HCT116 (cell line): Measurements from ENCODE around the gene SYF2. TPM values are rescaled to one million over a fixed set of nuclear protein-coding genes. Genes with fewer than 3 reads are reported as not detected.

Source experiments
- ATAC-seq: fragments of 200-7000 bp; cut with Tn5 transposase; 2 replicates; pipeline ENCODE4 v1.9.1; 2020; ENCODE audit warnings: mild to moderate bottlenecking, moderate library complexity
- BruUV-seq: library from RNA; stranded (reverse); fragments of 400-500 nt; replicated peaks from 2 replicates; lab custom pipeline; 2021; lab: Mats Ljungman, UMichigan
- CTCF ChIA-PET: fragments of 300-600 bp; sonication (Branson Sonifier 250); formaldehyde crosslinking; loops from one replicate; lab custom pipeline; 2021; ENCODE audit warnings: antibody characterized with exemption; lab: Charles Lee
- POLR2A ChIA-PET: fragments of 300-600, 350-600 bp; sonication (Branson Sonifier 250); formaldehyde crosslinking; loops from one replicate; lab custom pipeline; 2021; ENCODE audit warnings: antibody characterized with exemption; lab: Charles Lee
- RAD21 ChIA-PET, 2 experiments: fragments of 300-600 bp; sonication (Branson Sonifier 250); formaldehyde crosslinking; loops; one replicate each; lab custom pipeline; 2023; ENCODE audit warnings: low total read pairs in 2 of 2; ENCODE audit not compliant: uncharacterized antibody in 2 of 2, unreplicated experiment in 2 of 2, low non-redundant PET in 1 of 2; lab: Charles Lee
- DNase-seq: peaks from one replicate; pipeline ENCODE4 v3.0.0-alpha.2; 2010; ENCODE audit warnings: low read depth, low spot score
- H2AFZ ChIP-seq: fragments of 200-600 bp; shearing (Covaris generic), sonication (generic); 2 replicates; pipeline ENCODE4 v1.6.1; 2017; ENCODE audit warnings: low read depth, mixed run types, mixed read lengths, antibody characterized with exemption, low read length; ENCODE audit not compliant: poor library complexity, severe bottlenecking
- H3K27ac ChIP-seq: 2 replicates; pipeline ENCODE4 v1.5.1; 2012; ENCODE audit warnings: low read depth, low read length
- H3K27me3 ChIP-seq: fragments of 200-600 bp; sonication (generic); 2 replicates; pipeline ENCODE4 v1.6.1; 2016; ENCODE audit warnings: mixed run types, low read length, mixed read lengths; ENCODE audit not compliant: insufficient read depth
- H3K36me3 ChIP-seq, 2 experiments: fragments of 200-500 bp in 1 of 2; fragments of 200-600 bp in 1 of 2; sonication (Bioruptor generic) in 1 of 2; sonication (generic) in 1 of 2; 2 replicates each; pipeline versions ENCODE4 v1.5.1 to v1.6.1; 2014 to 2016; ENCODE audit warnings: low read length in 2 of 2, inconsistent platforms in 1 of 2, mixed read lengths in 1 of 2, mixed run types in 1 of 2; ENCODE audit not compliant: insufficient read depth in 2 of 2, control insufficient read depth in 1 of 2
- H3K4me1 ChIP-seq, 2 experiments: fragments of 200-600 bp in 1 of 2; sonication (generic) in 1 of 2; 2 replicates each; pipeline versions ENCODE4 v1.5.1 to v1.6.1; 2012 to 2017; ENCODE audit warnings: low read length in 2 of 2, inconsistent platforms in 1 of 2, mild to moderate bottlenecking in 1 of 2, mixed read lengths in 1 of 2, mixed run types in 1 of 2, moderate library complexity in 1 of 2; ENCODE audit not compliant: insufficient read depth in 2 of 2, control insufficient read depth in 1 of 2
- H3K4me2 ChIP-seq: fragments of 200-600 bp; sonication (generic); 2 replicates; pipeline ENCODE4 v1.6.1; 2017; ENCODE audit warnings: mixed run types, low read length, mixed read lengths
- H3K4me3 ChIP-seq, 2 experiments: fragments of 200-600 bp in 1 of 2; sonication (generic) in 1 of 2; replicated peaks in 1 of 2; 2 replicates each; pipeline ENCODE4 v1.5.1; 2011 to 2016; ENCODE audit warnings: low read length in 2 of 2, control low read depth in 1 of 2, low read depth in 1 of 2, mild to moderate bottlenecking in 1 of 2, mixed read lengths in 1 of 2, mixed run types in 1 of 2
- H3K79me2 ChIP-seq: fragments of 200-600 bp; sonication (generic); 2 replicates; pipeline ENCODE4 v1.6.1; 2017; ENCODE audit warnings: mild to moderate bottlenecking, mixed run types, low read length, moderate library complexity, mixed read lengths; ENCODE audit not compliant: insufficient read depth
- H3K9ac ChIP-seq: fragments of 200-600 bp; sonication (generic); 2 replicates; pipeline ENCODE4 v1.6.1; 2016; ENCODE audit warnings: low read length, mixed read lengths
- H3K9me2 ChIP-seq: fragments of 200-600 bp; sonication (generic), shearing (Covaris generic); 2 replicates; pipeline ENCODE4 v1.6.1; 2017; ENCODE audit warnings: mixed run types, mild to moderate bottlenecking, moderate library complexity; ENCODE audit not compliant: insufficient read depth
- H3K9me3 ChIP-seq, 2 experiments: fragments of 200-500 bp in 1 of 2; fragments of 200-600 bp in 1 of 2; sonication (Bioruptor generic) in 1 of 2; sonication (generic) in 1 of 2; 2 replicates each; pipeline ENCODE4 v1.6.1; 2014 to 2017; ENCODE audit warnings: low read length in 2 of 2, mixed read lengths in 2 of 2, inconsistent platforms in 1 of 2, low read depth in 1 of 2, mild to moderate bottlenecking in 1 of 2, mixed run types in 1 of 2, moderate library complexity in 1 of 2; ENCODE audit not compliant: control insufficient read depth in 1 of 2, insufficient read depth in 1 of 2
- H4K20me1 ChIP-seq: fragments of 200-600 bp; sonication (generic), shearing (Covaris generic); 2 replicates; pipeline ENCODE4 v1.6.1; 2017; ENCODE audit warnings: mixed run types, mild to moderate bottlenecking, moderate library complexity; ENCODE audit not compliant: insufficient read depth
- CBX3 ChIP-seq: IDR thresholded peaks from 2 replicates; pipeline ENCODE4 v1.6.1; 2012; ENCODE audit warnings: low read depth
- EGR1 ChIP-seq: IDR thresholded peaks from 2 replicates; pipeline ENCODE4 v1.6.1; 2012; ENCODE audit warnings: low read depth
- ELF1 ChIP-seq: IDR thresholded peaks from 2 replicates; pipeline ENCODE4 v1.6.1; 2012; ENCODE audit warnings: low read depth, borderline replicate concordance
- EZH2 ChIP-seq: fragments of 200-600 bp; sonication (generic); IDR thresholded peaks from 2 replicates; pipeline ENCODE4 v1.6.1; 2017; ENCODE audit warnings: antibody characterized with exemption, mixed run types
- EZH2phosphoT487 ChIP-seq: fragments of 200-600 bp; IDR thresholded peaks from 2 replicates; pipeline ENCODE4 v1.6.1; 2018; ENCODE audit warnings: antibody characterized with exemption, borderline replicate concordance
- FOSL1 ChIP-seq: IDR thresholded peaks from 2 replicates; pipeline ENCODE4 v1.6.1; 2012; ENCODE audit warnings: low read depth
- JUND ChIP-seq: IDR thresholded peaks from 2 replicates; pipeline ENCODE4 v1.6.1; 2012
- MAX ChIP-seq: IDR thresholded peaks from 2 replicates; pipeline ENCODE4 v1.6.1; 2012
- POLR2AphosphoS5 ChIP-seq: IDR thresholded peaks from 2 replicates; pipeline ENCODE4 v1.6.1; 2011; ENCODE audit warnings: mild to moderate bottlenecking, low read depth, low read length, moderate library complexity
- RAD21 ChIP-seq: IDR thresholded peaks from 2 replicates; pipeline ENCODE4 v1.6.1; 2012; ENCODE audit warnings: low read depth, mild to moderate bottlenecking
- SRF ChIP-seq: IDR thresholded peaks from 2 replicates; pipeline ENCODE4 v1.6.1; 2012; ENCODE audit warnings: low read depth
- TCF7L2 ChIP-seq: IDR thresholded peaks from 2 replicates; pipeline ENCODE4 v1.7.0; 2011; ENCODE audit warnings: borderline replicate concordance, inconsistent platforms; ENCODE audit not compliant: insufficient read depth, insufficient read length; ENCODE audit errors: extremely low read depth
- YY1 ChIP-seq: IDR thresholded peaks from 2 replicates; pipeline ENCODE4 v1.6.1; 2011; ENCODE audit warnings: low read length, low read depth, moderate library complexity, mild to moderate bottlenecking; ENCODE audit not compliant: insufficient replicate concordance; ENCODE audit errors: extremely low read depth
- ZFX ChIP-seq: fragments of 450-650 bp; IDR thresholded peaks from 2 replicates; pipeline ENCODE4 v1.6.1; 2017
- ZNF274 ChIP-seq: fragments of 200-500 bp; sonication (Bioruptor generic); IDR thresholded peaks from 2 replicates; pipeline ENCODE4 v1.6.1; 2014; ENCODE audit warnings: mild to moderate bottlenecking, low read depth, low read length, inconsistent platforms
- intact Hi-C: fragments of 100-400 bp; cut with micrococcal nuclease; formaldehyde crosslinking; loops from 2 replicates; pipeline ENCODE4 v1.10.0; 2022
- total RNA-seq: library from RNA; stranded (reverse); gene quantifications from one replicate; pipeline ENCODE4 v1.2.1, GENCODE V29; 2021; ENCODE audit not compliant: unreplicated experiment
- TF ChIP-seq, protein P1 (sequence below): IDR thresholded peaks from 2 replicates; pipeline ENCODE4 v1.6.1; 2012
- TF ChIP-seq, protein P2 (sequence below), 3 experiments: fragments of 200-600 bp in 1 of 3; sonication (generic) in 1 of 3; IDR thresholded peaks in 2 of 3; conservative IDR thresholded peaks in 1 of 3; 2 replicates each; pipeline ENCODE4 v1.5.1; 2012 to 2017; ENCODE audit warnings: low read depth in 2 of 3, low read length in 2 of 3, antibody characterized with exemption in 1 of 3, borderline replicate concordance in 1 of 3, control low read depth in 1 of 3, mild to moderate bottlenecking in 1 of 3, mixed read lengths in 1 of 3, mixed run types in 1 of 3, moderate library complexity in 1 of 3; ENCODE audit not compliant: insufficient read depth in 1 of 3
- TF ChIP-seq, protein P3 (sequence below): IDR thresholded peaks from 2 replicates; pipeline ENCODE4 v1.6.1; 2011; ENCODE audit warnings: mild to moderate bottlenecking, low read length, moderate library complexity; ENCODE audit not compliant: insufficient replicate concordance; ENCODE audit errors: extremely low read depth
- TF ChIP-seq, protein P4 (sequence below): IDR thresholded peaks from 2 replicates; pipeline ENCODE4 v1.6.1; 2012; ENCODE audit warnings: low read depth

The SYF2 gene
- total RNA-seq, 1 experiment from 2014 or later = 40.4 TPM

DNA sequence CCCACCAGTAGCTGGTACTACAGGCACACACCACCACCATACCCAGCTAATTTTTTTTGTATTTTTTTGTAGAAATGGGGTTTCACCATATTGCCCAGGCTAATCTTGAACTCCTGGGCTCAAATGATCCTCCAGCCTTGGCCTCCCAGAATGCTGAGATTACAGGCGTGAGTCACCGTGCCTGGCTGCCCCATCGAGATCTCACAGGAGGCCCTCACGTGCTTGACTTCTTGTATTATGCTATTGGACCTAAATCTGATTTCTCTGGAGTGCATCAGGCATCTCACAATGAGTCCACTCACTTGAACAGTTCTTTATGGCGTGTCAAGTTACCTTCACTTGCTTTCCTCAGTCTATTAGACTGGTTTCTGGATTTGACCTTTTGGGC is 24.3 kb upstream of the SYF2 start:
- Histone ChIP-seq H2AFZ (no peak overlapping the region), H3K9me2 (no peaks in the 10 kb centered on the region), H3K4me2 (no peak overlapping the region), H3K4me3 (no peak overlapping the region), H3K79me2 (no peaks in the 10 kb centered on the region), H3K9ac (no peak overlapping the region), H3K36me3 (no peaks in the 10 kb centered on the region; a peak in 1 of 4 replicates), H3K27ac (no peak overlapping the region), H3K9me3 (no peaks in the 10 kb centered on the region), H3K27me3 (no peaks in the 10 kb centered on the region), H4K20me1 (no peaks in the 10 kb centered on the region), H3K4me1 (0 out of 4 replicates have a peak, but pooled peaks cover 0 to 5% of the 10 kb centered on the region in 2 experiments)
- ChIA-PET POLR2A (interaction anchor here (1.5 kb wide), 1 partner anchor 9 kb away, joined by 10 read pairs; the partner anchor contains the start of gene RSRP1), RAD21 (no interaction called here), CTCF (no interaction called here)
- intact Hi-C loops = loop anchor here (10.0 kb wide), 1 partner anchor 558 kb away; the partner anchor contains the start of gene MTFR1L
- BruUV-seq = no TSS peak
- ATAC-seq (no peak), DNase-seq (no peak)
- TF ChIP-seq ZNF274 (no peak), EZH2phosphoT487 (no peak), YY1 (no peak), TCF7L2 (no peak), ELF1 (no peak), ZFX (no peak), EZH2 (no peak), SRF (no peak), RAD21 (no peak), CBX3 (no peak), MAX (no peak), POLR2AphosphoS5 (no peak), JUND (no peak), EGR1 (no peak), FOSL1 (no peak)
- TF ChIP-seq, protein P1, sequence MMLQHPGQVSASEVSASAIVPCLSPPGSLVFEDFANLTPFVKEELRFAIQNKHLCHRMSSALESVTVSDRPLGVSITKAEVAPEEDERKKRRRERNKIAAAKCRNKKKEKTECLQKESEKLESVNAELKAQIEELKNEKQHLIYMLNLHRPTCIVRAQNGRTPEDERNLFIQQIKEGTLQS = no peak
- TF ChIP-seq, protein P2, sequence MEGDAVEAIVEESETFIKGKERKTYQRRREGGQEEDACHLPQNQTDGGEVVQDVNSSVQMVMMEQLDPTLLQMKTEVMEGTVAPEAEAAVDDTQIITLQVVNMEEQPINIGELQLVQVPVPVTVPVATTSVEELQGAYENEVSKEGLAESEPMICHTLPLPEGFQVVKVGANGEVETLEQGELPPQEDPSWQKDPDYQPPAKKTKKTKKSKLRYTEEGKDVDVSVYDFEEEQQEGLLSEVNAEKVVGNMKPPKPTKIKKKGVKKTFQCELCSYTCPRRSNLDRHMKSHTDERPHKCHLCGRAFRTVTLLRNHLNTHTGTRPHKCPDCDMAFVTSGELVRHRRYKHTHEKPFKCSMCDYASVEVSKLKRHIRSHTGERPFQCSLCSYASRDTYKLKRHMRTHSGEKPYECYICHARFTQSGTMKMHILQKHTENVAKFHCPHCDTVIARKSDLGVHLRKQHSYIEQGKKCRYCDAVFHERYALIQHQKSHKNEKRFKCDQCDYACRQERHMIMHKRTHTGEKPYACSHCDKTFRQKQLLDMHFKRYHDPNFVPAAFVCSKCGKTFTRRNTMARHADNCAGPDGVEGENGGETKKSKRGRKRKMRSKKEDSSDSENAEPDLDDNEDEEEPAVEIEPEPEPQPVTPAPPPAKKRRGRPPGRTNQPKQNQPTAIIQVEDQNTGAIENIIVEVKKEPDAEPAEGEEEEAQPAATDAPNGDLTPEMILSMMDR (IDR thresholded peaks at IDR 0.05 in 2 of 3, conservative IDR thresholded peaks at IDR 0.05 in 1 of 3; ENCODE audit: borderline replicate concordance in 1 of 3, insufficient read depth in 1 of 3, low read depth in 2 of 3, low read length in 2 of 3) = no peak
- TF ChIP-seq, protein P3, sequence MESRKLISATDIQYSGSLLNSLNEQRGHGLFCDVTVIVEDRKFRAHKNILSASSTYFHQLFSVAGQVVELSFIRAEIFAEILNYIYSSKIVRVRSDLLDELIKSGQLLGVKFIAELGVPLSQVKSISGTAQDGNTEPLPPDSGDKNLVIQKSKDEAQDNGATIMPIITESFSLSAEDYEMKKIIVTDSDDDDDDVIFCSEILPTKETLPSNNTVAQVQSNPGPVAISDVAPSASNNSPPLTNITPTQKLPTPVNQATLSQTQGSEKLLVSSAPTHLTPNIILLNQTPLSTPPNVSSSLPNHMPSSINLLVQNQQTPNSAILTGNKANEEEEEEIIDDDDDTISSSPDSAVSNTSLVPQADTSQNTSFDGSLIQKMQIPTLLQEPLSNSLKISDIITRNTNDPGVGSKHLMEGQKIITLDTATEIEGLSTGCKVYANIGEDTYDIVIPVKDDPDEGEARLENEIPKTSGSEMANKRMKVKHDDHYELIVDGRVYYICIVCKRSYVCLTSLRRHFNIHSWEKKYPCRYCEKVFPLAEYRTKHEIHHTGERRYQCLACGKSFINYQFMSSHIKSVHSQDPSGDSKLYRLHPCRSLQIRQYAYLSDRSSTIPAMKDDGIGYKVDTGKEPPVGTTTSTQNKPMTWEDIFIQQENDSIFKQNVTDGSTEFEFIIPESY = no peak
- TF ChIP-seq, protein P4, sequence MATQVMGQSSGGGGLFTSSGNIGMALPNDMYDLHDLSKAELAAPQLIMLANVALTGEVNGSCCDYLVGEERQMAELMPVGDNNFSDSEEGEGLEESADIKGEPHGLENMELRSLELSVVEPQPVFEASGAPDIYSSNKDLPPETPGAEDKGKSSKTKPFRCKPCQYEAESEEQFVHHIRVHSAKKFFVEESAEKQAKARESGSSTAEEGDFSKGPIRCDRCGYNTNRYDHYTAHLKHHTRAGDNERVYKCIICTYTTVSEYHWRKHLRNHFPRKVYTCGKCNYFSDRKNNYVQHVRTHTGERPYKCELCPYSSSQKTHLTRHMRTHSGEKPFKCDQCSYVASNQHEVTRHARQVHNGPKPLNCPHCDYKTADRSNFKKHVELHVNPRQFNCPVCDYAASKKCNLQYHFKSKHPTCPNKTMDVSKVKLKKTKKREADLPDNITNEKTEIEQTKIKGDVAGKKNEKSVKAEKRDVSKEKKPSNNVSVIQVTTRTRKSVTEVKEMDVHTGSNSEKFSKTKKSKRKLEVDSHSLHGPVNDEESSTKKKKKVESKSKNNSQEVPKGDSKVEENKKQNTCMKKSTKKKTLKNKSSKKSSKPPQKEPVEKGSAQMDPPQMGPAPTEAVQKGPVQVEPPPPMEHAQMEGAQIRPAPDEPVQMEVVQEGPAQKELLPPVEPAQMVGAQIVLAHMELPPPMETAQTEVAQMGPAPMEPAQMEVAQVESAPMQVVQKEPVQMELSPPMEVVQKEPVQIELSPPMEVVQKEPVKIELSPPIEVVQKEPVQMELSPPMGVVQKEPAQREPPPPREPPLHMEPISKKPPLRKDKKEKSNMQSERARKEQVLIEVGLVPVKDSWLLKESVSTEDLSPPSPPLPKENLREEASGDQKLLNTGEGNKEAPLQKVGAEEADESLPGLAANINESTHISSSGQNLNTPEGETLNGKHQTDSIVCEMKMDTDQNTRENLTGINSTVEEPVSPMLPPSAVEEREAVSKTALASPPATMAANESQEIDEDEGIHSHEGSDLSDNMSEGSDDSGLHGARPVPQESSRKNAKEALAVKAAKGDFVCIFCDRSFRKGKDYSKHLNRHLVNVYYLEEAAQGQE = no peak
